Activated CD4-positive, CD25-positive, alpha-beta regulatory T cell treated with anti-CD3 and anti-CD28 coated beads, Interleukin-2, amount 50 U/mL, for 24 hours (primary cell): Measurements from ENCODE around the gene MAGEA4.

Source experiments
- ATAC-seq, 2 donors: fragments of 150-1000 bp; cut with Tn5 transposase; one replicate each; pipeline ENCODE4 v1.10.0; 2021; ENCODE audit warnings: mild to moderate bottlenecking in 1 of 2, moderate library complexity in 1 of 2

MAGEA4 gene

DNA sequence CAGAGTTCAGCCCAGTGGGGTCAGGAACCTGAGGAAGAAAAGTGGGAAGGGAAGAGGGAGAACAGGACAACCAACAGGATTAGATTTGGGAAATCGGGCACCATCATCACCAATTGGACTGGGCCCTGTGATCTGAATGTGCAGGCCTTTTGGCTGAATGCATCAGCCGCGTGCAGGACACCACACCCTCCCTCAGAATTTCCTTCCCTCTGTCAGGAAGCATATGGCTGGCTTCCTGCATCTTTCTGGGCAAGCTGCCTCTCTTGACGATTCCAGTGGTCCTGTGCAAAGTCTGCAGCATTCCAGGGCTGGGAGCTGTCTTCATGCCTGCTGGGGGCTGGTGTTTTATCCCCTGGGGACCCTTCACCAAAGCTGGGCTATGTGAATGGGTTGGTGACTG is 16.4 kb downstream of the MAGEA4 start:
- ATAC-seq: no peak

- ATAC-seq: no peak
Observed at GRCh38 chrX:151935358-151935757, 22.7 kb downstream of the MAGEA4 start.

- no peak for ATAC-seq
Observed at GRCh38 chrX:151938172-151938571, 25.5 kb downstream of the MAGEA4 start.

DNA sequence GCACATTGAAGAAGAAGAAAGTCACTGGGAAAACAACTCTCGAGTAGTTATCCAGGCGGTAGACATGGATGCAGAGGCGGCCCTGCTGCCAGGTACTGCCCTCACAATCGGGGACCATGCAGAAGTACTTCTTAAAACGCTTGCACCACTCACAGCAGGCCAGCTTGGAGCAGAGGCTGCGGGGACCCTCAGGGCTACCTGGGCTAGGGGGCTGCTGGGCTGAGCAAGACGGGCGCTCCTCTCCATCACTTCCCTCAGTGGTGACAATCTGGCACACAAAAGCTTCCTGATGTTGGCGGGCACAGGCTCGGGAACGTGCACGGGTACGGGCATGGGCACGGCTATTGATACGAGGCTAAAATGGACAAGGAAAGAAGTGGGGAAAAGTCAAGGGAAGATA is 42.0 kb downstream of the MAGEA4 start:
- no peak for ATAC-seq

DNA sequence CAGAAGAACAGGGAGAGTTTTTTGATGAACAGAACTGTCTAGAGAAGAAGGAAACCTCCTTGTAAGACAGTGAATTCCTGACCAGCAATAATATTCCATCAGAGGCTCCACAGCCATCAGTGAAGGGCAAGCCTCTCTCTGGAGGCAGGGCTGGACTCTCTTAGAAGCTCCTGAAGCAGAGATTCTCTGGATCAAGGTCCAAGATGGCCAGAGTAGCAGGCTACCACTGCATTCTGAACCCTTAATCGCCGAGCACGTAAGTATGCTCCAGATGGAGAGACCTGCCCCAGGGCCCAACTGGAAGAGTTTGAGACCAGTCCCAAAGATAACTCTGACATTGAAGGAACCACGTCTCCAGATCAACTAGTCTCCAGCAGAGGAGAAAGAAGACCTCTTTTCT is 45.4 kb downstream of the MAGEA4 start:
- no peak for ATAC-seq

DNA sequence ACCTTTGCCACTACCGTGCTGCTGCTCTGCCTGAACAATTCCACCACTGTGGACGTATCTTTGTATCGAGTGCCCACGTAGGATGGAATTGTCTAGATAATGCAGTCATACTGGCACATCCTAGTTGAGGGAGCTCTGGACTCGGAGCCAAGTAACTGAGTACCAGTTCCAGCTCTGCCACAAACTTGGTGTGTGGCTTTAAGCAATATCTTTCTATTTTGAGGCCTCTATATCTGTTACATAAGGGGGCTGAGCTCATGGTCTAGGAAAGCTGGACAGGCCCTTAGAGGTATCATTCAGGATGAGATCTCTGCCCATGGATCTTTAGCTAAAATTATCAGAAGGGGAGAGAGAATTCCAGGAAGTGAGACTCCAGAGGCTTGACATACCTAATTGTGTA is 49.3 kb downstream of the MAGEA4 start:
- ATAC-seq: no peak

DNA sequence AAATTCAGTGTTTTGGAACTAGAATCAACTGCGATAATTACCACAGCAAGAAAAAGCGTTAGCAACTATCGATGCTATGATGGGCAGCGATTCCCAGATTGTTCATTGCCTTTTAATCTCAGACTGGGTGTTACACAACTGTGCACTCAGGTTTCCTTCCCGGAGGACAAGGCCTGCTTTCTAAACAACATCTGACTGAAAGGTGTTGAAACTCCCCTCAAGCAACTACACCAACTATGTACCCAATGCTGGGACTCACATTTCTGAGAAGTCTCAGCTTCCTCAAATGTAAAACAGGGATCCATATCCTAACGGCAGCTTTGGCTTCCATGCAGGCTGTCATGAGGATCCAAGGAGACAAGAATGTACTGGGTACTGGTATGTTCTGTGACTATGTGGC is 53.5 kb downstream of the MAGEA4 start:
- no peak for ATAC-seq

GRCh38 chrX:151970027-151970426 is 57.3 kb downstream of the MAGEA4 start:
- ATAC-seq: no peak

GRCh38 chrX:151970661-151971060 is 58.0 kb downstream of the MAGEA4 start:
- ATAC-seq: no peak

DNA sequence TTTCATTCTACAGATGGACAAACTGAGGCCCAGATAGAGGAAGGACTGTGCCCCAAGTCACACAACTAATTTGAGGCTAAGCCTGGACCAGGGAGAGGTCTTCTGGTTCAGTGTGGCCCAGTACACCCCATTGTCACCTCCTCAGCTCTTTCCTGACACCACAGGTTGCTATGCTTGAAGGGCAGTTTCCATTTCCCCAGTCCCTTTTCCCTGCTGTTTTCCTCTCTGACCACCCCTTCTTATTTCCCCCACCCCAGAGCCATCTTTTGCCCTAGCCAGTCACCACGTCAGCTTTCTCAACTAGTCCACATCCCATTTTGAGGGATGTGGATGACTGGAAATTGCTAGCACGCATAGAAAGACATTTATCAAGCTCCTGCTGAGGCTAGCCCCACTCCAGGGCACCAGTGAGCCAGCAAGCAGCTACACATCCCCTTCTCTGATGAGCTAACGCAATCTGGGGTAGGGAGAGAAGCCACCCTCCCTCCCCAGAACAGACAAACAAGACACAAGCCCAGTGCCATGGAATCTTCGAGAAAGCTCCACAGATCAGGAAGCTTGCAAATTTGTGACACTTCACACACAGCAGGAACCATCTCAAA is 60.5 kb downstream of the MAGEA4 start:
- no peak for ATAC-seq

DNA sequence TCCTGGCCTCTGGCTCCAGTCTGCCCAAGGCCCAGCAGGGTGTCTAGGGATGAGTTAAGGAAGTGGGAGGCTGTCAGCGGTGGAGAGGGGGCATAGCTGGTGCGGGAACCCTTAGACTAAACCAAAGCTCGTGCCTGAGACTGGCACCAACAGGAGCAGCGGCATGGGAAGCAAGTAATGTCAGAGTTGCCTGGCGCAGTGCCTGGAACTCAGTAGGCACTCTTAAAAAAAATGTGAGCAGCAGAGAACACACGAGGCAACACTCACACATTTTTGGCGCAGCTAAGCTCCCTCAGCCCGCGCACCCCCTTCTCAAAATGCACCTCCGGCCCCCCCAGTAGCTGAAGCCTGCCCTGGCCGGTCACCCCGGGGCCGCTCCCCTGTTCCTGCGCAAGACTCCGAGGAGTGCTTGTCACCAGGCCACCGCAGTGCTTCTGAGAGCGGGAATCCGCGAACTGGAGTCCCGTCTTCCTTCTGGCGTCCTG is 61.2 kb downstream of the MAGEA4 start:
- no peak for ATAC-seq
